Stimulated activated CD4-positive, alpha-beta T cell treated with anti-CD3 and anti-CD28 coated beads, Interleukin-1b, Interleukin-23, amount 100 ng/mL, for 24 hours (primary cell): ENCODE measurements around the gene GH2.
A peak's percentile ranks its signal among the peaks of the same experiment; 100 is the strongest.
"Not testable (repeated sequence)": the region's sequence is repeated elsewhere in the genome, so short reads cannot be mapped to it uniquely, and the experiment has no call there.

Experiments
- DNase-seq, 4 experiments: peaks; one replicate each; pipeline ENCODE4 v3.0.0-alpha.2; 2020; ENCODE audit warnings: low read depth in 4 of 4, low spot score in 1 of 4

Gene GH2

DNA sequence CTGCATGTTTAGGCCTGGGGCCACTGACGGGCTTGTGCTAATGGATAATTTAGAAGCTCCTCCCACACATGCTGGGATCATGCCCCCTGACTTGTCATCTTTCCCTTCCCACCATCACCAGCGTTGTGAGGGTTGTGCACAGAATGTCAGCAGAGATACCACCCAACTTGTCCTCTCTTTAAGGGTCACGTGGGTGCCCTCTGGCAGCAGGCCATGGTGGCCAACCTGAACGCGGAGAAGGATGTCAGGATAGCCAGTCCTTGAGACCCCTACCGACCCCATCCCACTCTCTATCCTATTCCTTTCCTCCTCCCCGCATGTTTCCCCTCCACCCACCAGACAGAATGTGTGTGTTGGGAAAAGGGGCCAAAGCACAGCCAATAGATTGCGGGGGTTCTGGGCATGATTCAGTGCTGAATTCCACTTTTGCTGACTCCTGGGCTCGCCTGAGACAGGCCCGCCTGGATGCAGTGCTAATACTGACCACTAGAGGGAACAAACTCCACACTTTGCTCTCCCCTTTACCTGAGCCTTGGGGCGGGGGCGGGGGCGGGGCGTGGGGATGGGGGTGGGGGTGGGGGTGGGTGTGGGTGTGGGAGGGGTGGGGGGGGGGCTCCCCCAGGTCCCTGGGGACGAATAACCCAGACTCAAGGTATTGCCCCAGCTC, at the start of gene GH2:
Gene GH2 (minus strand): TSS at position 10 of the 667 bp plus-strand sequence. CDS start 143 bp downstream, outside the sequence.
- peak; percentile 26 to 45 (median 42) for DNase-seq

DNA sequence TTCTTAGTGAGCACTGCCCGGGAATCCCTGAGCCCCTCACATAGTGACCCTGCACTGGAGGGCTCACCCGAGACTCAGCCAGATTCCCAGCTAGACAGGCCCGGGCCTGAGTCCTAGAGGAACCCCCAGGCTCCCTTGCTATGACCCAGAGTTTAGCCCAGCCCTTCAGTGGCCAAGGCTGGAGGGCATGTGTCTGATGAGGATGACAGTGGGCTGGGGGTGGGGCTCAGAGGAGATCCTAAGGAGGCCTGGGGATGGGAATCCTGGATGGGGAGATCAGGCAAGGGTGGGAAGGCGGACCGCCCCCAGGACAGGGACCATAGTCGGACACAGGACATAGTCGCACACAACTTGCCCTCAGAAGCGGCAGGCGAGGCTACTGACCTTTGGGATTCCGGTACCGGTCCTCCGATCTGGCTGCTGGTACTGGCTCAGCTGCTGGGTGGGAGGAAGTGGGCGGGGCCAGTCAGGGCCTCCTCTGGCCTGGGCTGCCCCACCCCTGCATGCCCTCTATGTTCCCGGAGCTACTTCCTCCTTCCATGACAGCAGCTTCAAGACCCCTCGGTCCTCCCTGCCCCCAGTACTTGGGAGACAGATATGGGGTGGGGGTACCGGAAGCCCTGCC, 49.3 kb upstream of the GH2 start:
- DNase-seq = peak in 2 of 4 experiments; percentile 15 to 60

- no peak for DNase-seq
Measured at GRCh38 chr17:63929860-63930766, 48.4 kb upstream of the GH2 start.

- DNase-seq = no peak
Measured at GRCh38 chr17:63928966-63929695, 47.4 kb upstream of the GH2 start.

GRCh38 chr17:63928172-63928666, 46.5 kb upstream of the GH2 start:
- no peak for DNase-seq

DNA sequence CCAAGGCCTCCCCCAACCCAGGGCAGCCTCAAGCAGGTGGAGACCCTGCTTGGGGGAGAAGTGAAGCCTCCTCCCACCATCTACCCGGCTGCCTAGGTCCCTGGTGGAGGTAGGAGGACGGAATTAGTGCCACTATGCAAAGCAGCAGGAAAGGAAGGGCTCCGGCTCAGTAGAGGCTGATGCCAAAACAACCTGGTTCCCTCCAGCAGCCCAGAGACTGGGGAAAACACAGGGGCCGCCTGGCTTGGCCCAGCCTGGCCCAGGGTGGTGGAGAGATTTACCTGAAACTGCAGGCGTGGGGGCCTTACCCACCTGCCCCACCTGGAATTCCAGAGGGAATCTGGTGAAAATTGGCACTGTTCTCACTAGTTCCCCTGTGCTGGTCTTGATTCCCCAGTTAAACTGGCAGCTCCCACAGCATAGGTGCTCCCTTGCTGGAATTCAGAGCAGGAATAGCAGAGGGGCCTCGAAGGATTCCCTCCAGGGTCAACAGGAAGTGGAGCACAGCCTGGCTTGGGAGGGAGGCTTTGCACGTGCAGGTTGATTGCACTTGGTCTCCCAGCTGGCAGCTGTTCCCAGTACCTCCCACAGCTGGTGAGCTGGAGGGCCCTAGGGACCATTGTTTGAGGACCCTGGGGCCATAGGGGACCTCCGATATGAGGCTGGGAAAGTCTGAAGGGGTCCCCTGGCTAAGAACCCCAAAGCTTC, 45.9 kb upstream of the GH2 start:
- DNase-seq = no peak

DNA sequence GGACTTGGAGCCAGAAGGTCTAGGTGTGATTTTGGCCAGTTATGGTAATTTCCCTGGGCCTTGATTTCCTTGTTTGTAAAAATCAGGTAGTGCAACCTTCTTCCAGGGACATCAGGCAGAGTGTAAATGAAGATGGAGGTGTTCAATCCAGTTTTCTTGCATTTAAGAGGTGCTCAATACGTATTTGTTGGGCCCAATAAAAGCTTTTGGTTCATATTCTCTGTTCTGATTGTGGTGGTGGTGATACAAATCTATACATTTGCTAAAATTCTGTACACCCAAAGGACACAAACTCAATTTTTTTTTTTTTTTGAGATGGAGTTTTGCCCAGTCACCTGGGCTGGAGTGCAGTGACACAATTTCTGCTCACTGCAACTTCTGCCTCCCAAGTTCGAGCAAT, 44.4 kb upstream of the GH2 start:
- no peak for DNase-seq

- no peak for DNase-seq
Measured at GRCh38 chr17:63925615-63926014, 43.9 kb upstream of the GH2 start.

- not testable (repeated sequence) for DNase-seq
Measured at GRCh38 chr17:63922402-63922801, 40.7 kb upstream of the GH2 start.

DNA sequence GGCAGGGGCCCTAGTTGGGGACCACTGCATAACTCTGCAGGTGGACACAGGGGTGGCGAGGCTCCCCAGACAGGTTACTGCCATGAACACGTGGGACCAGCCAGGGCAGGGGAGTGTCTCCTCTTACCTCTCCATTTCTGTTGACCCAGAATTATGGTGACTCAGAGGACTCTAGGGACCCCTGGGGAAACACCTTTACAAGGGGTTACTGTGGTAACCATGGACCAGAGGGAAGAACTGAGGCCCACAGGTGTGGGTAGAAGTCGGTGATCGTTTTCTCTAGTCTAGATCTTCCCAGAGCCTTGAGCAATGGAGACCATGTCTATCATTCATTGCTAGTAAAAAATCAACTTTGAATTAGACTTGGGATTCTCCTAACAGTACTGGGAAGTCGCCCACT, 39.0 kb upstream of the GH2 start:
- DNase-seq = not testable (repeated sequence)

DNA sequence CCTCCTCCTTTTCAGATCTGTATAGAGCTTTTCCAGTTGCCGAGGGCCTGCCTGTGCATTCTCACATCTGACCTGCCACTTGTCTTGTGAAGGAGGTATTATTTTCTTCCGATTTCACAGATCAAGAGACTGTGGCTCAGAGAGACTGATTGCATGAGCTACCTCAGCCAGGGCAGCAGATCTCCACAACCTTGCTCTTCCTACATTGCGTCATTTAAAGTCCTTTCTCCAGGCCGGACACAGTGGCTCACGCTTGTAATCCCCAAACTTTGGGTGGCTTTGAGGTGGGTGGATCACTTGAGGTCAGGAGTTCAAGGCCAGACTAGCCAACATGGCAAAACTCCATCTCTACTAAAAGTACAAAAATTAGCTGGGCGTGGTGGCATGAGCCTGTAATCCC, 38.3 kb upstream of the GH2 start:
- DNase-seq = not testable (repeated sequence)

DNA sequence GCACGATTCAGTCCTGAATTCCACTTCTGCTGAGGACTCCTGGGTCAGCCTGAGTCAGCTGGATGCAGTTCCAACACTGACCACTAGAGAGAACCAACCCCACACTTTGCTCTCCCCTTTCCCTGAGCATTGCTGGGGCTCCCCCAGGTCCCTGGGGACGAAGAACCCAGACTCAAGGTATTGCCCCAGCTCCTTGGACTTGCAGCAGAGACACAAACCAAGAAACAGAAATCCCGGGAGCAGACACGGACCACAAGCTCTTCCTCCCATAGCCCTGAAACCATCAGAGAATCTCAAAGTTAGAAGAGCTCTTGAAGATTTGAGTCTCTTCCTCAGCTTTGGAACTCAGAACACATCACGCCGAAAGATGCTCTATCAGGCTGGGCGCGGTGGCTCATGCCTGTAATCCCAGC, 37.6 kb upstream of the GH2 start:
- peak; percentile 53 to 61 (median 56) for DNase-seq

DNA sequence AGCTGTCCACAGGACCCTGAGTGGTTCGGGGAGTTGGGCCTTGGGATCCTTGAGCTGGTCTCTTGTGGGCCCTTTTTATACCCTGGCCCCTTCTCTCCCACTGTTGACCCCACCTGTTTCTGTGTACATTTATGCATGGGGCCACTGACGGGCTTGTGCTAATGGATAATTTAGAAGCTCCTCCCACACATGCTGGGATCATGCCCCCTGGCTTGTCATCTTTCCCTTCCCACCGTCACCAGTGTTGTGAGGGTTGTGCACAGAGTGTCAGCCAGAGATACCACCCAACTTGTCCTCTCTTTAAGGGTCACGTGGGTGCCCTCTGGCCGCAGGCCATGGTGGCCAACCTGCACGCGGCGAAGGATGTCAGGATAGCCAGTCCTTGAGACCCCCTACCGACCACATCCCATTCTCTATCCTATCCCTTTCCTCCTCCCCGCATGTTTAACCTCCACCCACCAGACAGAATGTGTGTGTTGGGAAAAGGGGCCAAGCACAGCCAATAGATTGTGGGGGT, 37.1 kb upstream of the GH2 start, which contains the start of gene GH1:
Gene GH1 (minus strand): TSS at position 51 of the 517 bp plus-strand sequence. CDS start 63 bp downstream, outside the sequence.
- DNase-seq = not testable (repeated sequence)

DNA sequence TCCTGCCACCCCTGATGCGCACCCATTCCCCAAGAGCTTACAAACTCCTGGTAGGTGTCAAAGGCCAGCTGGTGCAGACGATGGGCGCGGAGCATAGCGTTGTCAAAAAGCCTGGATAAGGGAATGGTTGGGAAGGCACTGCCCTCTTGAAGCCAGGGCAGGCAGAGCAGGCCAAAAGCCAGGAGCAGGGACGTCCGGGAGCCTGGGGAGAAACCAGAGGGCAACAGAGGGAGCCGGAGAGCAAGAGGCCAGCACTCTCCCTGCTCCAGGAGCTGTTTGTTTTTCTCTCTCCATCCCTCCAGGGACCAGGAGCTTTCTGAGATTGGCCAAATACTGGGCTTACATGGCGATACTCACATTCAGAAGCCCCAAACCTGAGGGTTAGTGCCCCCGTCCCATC, 36.6 kb upstream of the GH2 start:
- no peak for DNase-seq

GRCh38 chr17:63917646-63918045, 35.9 kb upstream of the GH2 start:
- no peak for DNase-seq

- not testable (repeated sequence) for DNase-seq
Measured at GRCh38 chr17:63917206-63917605, 35.5 kb upstream of the GH2 start.

DNA sequence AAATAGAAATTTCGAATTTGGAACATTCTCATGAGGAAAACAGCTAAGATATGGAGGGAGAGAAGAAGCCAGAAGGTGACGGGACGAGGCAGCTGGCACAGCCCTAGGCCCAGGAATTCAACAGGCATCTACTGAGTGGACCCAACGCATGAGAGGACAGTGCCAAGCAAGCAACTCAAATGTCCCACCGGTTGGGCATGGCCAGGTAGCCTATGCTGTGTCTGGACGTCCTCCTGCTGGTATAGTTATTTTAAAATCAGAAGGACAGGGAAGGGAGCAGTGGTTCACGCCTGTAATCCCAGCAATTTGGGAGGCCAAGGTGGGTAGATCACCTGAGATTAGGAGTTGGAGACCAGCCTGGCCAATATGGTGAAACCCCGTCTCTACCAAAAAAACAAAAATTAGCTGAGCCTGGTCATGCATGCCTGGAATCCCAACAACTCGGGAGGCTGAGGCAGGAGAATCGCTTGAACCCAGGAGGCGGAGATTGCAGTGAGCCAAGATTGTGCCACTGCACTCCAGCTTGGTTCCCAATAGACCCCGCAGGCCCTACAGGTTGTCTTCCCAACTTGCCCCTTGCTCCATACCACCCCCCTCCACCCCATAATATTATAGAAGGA, 34.9 kb upstream of the GH2 start:
- no peak for DNase-seq

DNA sequence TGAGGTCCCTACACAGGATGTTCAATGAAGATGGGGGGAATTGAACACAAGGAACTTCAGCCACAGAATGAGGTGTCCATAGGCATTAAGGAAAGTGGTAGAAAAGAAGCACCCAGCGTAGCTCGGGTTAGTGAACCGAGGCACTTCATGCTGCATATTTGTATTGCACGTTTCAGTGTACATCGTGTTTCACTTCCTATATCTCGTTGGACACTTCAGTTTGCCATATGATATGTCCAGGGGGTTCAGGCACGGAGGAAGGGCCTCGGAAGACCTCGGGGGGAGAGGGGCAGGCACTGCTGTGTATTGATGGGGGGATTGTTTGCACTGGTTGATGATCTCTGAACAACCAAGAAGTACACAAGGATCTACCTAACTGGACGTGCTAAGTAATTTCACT, 34.0 kb upstream of the GH2 start:
- not testable (repeated sequence) for DNase-seq

GRCh38 chr17:63914471-63914870, 32.7 kb upstream of the GH2 start:
- no peak for DNase-seq
